HepG2 (cell line): ENCODE measurements around the gene SLC25A47. TPM values are rescaled to one million over a fixed set of nuclear protein-coding genes. Genes with fewer than 3 reads are reported as not detected.

Experiments
- ASH2L ChIP-seq: fragments of 300-600, 200-600 bp; sonication (generic); IDR thresholded peaks from 2 replicates; pipeline ENCODE4 v1.7.0; 2017; ENCODE audit warnings: low read depth, mild to moderate bottlenecking, moderate library complexity, mixed read lengths, low read length; ENCODE audit not compliant: insufficient read length
- KDM5A ChIP-seq: fragments of 200-600 bp; sonication (generic); IDR thresholded peaks from 2 replicates; pipeline ENCODE4 v1.7.0; 2018; ENCODE audit warnings: antibody characterized with exemption, mild to moderate bottlenecking, low read length, borderline replicate concordance
- MAFK ChIP-seq, 2 experiments: IDR thresholded peaks in 1 of 2; conservative IDR thresholded peaks in 1 of 2; 2 replicates each; pipeline ENCODE4 v1.6.1; 2011; ENCODE audit warnings: improper control_type of control experiment in 2 of 2, low read length in 2 of 2
- RFX5 ChIP-seq: IDR thresholded peaks from 2 replicates; pipeline ENCODE4 v1.6.1; 2011; ENCODE audit warnings: low read depth, low read length, improper control_type of control experiment
- SRSF4 ChIP-seq: fragments of 200-400 bp; formaldehyde crosslinking; IDR thresholded peaks from one replicate; pipeline ENCODE4 v1.6.1; 2018; ENCODE audit warnings: mild to moderate bottlenecking, low read depth, low read length, moderate library complexity; ENCODE audit not compliant: poor library complexity, severe bottlenecking
- STAT5B ChIP-seq: sonication (generic); formaldehyde crosslinking; IDR thresholded peaks from 2 replicates; pipeline ENCODE4 v1.4.0; 2020; ENCODE audit warnings: missing genetic modification reagents
- TCF7 ChIP-seq: sonication (generic); IDR thresholded peaks from 2 replicates; pipeline ENCODE4 v1.6.1; 2016; ENCODE audit warnings: antibody characterized with exemption, low read depth
- ZNF432 ChIP-seq: sonication (generic); formaldehyde crosslinking; IDR thresholded peaks from 2 replicates; pipeline ENCODE4 v1.5.0; 2020; ENCODE audit warnings: missing genetic modification reagents, mild to moderate bottlenecking, borderline replicate concordance
- ZNF7 ChIP-seq: IDR thresholded peaks from 2 replicates; pipeline ENCODE4 v1.6.1; 2016; ENCODE audit warnings: missing biosample characterization, missing genetic modification reagents
- ZNF790 ChIP-seq: sonication (generic); formaldehyde crosslinking; IDR thresholded peaks from 2 replicates; pipeline ENCODE4 v1.8.0; 2022; ENCODE audit warnings: missing genetic modification reagents, mild to moderate bottlenecking, borderline replicate concordance
- polyA plus RNA-seq, 8 experiments: library from polyadenylated mRNA; depleted of rRNA in 3 of 8; stranded (reverse) in 7 of 8; unstranded in 1 of 8; fragments of >200 nt; fragmentation: Illumina TruSeq in 4 of 8; extraction: Trizol in 4 of 8; gene quantifications; 2 replicates each; pipeline versions ENCODE4 v1.2.1 to v1.2.3, GENCODE V29; 2011 to 2016; ENCODE audit warnings: low read depth in 4 of 8, missing spikeins in 1 of 8, mixed read lengths in 1 of 8; ENCODE audit not compliant: insufficient read depth in 1 of 8
- total RNA-seq, 5 experiments: library from RNA; depleted of rRNA; stranded (reverse); fragments of >200 nt; fragmentation: Illumina TruSeq; extraction: Trizol; gene quantifications; 2 replicates each; pipeline ENCODE4 v1.2.3, GENCODE V29; 2016; ENCODE audit warnings: low read depth in 1 of 5
- TF ChIP-seq, protein P1 (sequence below): sonication (generic); formaldehyde crosslinking; IDR thresholded peaks from 2 replicates; pipeline ENCODE4 v1.5.1; 2020; ENCODE audit warnings: missing genetic modification reagents, mild to moderate bottlenecking, borderline replicate concordance
- TF ChIP-seq, protein P2 (sequence below): sonication (generic); formaldehyde crosslinking; IDR thresholded peaks from 2 replicates; pipeline ENCODE4 v1.8.0; 2022; ENCODE audit warnings: missing genetic modification reagents, mild to moderate bottlenecking, inconsistent platforms, borderline replicate concordance
- TF ChIP-seq, protein P3 (sequence below): sonication (generic); formaldehyde crosslinking; IDR thresholded peaks from 2 replicates; pipeline ENCODE4 v1.4.0; 2020; ENCODE audit warnings: missing genetic modification reagents; ENCODE audit errors: not compliant biosample characterization
- TF ChIP-seq, protein P4 (sequence below): sonication (generic); formaldehyde crosslinking; conservative IDR thresholded peaks from 2 replicates; pipeline ENCODE4 v1.4.0; 2020; ENCODE audit warnings: mild to moderate bottlenecking, missing genetic modification reagents, moderate library complexity
- TF ChIP-seq, protein P5 (sequence below): sonication (generic); formaldehyde crosslinking; IDR thresholded peaks from 2 replicates; pipeline ENCODE4 v1.5.1; 2020; ENCODE audit warnings: mild to moderate bottlenecking, missing genetic modification reagents, moderate library complexity

Gene SLC25A47
- total and polyA plus RNA-seq, 2 of the 13 experiments (the other 11 are each of a cell fraction or from before 2014, with no cell fraction given) = 1.0 to 1.7 TPM

DNA sequence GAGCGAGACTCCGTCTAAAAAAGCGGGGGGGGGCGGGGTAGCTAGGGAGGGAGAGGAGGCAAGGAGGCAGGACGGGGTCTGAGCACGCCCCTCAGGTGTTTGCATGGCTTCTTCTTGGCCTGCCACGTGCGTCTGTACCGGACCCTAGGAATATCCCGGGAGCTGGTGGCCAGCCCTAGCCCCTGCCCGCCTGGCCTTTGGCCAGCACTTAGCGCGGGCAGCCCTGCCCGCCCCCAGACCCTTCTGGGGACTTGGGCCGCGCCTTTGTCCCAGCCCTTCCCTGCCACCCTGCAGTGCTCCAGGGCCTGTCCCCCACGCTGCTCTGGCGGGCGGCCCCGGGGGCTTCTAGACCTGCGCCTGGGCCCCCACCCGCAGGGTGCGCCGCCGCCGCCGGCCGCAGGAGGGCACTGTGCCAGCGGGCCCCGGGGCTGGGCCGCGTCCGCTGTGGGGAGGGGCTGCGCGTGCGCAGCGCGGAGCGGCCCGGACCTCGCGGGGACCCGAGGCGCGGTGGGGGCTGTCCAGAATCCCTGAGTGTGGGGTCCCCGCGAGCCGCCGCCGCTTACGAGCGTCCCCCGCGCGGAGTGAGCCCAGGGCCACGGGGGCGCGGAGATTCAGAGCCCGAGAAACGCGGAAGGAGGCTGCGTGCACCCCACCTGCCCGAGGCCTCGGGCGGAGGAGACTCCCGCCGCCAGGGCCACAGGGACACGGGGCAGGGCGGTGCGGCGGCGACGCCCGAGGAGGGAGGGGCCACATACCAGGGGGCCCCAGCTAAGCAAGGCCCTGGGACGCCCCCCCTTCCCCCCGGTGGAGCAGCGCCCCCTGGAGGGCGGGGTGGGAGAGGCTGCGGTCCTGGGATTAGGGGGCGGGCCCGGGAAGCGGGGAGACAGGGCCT is 37.9 kb upstream of the SLC25A47 start (continued):
- TF ChIP-seq, protein P1, sequence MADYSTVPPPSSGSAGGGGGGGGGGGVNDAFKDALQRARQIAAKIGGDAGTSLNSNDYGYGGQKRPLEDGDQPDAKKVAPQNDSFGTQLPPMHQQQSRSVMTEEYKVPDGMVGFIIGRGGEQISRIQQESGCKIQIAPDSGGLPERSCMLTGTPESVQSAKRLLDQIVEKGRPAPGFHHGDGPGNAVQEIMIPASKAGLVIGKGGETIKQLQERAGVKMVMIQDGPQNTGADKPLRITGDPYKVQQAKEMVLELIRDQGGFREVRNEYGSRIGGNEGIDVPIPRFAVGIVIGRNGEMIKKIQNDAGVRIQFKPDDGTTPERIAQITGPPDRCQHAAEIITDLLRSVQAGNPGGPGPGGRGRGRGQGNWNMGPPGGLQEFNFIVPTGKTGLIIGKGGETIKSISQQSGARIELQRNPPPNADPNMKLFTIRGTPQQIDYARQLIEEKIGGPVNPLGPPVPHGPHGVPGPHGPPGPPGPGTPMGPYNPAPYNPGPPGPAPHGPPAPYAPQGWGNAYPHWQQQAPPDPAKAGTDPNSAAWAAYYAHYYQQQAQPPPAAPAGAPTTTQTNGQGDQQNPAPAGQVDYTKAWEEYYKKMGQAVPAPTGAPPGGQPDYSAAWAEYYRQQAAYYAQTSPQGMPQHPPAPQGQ = no peak
- TF ChIP-seq KDM5A = no peak
- 0 out of 2 replicates have a peak, but pooled peaks have one; percentile 21 for TF ChIP-seq ZNF790
- TF ChIP-seq, protein P2, sequence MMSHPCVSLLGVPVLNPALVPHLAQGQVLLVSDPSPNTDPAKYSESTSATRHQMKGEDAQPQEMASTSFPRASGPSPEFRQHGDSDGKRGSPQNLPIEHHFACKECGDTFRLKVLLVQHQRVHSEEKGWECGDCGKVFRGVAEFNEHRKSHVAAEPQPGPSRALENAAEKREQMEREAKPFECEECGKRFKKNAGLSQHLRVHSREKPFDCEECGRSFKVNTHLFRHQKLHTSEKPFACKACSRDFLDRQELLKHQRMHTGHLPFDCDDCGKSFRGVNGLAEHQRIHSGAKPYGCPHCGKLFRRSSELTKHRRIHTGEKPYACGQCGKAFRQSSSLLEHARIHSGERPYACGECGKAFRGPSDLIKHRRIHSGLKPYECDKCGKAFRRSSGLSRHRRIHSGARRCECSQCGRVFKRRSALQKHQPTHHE (CRISPR knock-in tag) = peak; percentile 83; the same call in 1 of the 2 replicates
- TF ChIP-seq, protein P3, sequence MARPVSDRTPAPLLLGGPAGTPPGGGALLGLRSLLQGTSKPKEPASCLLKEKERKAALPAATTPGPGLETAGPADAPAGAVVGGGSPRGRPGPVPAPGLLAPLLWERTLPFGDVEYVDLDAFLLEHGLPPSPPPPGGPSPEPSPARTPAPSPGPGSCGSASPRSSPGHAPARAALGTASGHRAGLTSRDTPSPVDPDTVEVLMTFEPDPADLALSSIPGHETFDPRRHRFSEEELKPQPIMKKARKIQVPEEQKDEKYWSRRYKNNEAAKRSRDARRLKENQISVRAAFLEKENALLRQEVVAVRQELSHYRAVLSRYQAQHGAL (CRISPR knock-in tag) = peak; percentile 84
- no peak for TF ChIP-seq TCF7
- TF ChIP-seq RFX5 = no peak
- TF ChIP-seq, protein P4, sequence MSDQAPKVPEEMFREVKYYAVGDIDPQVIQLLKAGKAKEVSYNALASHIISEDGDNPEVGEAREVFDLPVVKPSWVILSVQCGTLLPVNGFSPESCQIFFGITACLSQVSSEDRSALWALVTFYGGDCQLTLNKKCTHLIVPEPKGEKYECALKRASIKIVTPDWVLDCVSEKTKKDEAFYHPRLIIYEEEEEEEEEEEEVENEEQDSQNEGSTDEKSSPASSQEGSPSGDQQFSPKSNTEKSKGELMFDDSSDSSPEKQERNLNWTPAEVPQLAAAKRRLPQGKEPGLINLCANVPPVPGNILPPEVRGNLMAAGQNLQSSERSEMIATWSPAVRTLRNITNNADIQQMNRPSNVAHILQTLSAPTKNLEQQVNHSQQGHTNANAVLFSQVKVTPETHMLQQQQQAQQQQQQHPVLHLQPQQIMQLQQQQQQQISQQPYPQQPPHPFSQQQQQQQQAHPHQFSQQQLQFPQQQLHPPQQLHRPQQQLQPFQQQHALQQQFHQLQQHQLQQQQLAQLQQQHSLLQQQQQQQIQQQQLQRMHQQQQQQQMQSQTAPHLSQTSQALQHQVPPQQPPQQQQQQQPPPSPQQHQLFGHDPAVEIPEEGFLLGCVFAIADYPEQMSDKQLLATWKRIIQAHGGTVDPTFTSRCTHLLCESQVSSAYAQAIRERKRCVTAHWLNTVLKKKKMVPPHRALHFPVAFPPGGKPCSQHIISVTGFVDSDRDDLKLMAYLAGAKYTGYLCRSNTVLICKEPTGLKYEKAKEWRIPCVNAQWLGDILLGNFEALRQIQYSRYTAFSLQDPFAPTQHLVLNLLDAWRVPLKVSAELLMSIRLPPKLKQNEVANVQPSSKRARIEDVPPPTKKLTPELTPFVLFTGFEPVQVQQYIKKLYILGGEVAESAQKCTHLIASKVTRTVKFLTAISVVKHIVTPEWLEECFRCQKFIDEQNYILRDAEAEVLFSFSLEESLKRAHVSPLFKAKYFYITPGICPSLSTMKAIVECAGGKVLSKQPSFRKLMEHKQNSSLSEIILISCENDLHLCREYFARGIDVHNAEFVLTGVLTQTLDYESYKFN (CRISPR knock-in tag) = no peak
- no peak for TF ChIP-seq ZNF7 (CRISPR knock-in tag)
- TF ChIP-seq ASH2L = peak; percentile 57
- TF ChIP-seq MAFK (conservative IDR thresholded peaks at IDR 0.05 in 1 of 2, IDR thresholded peaks at IDR 0.05 in 1 of 2; ENCODE audit: low read length in 2 of 2) = no peak
- TF ChIP-seq SRSF4 = no peak
- TF ChIP-seq ZNF432 (CRISPR knock-in tag) = no peak
- no peak for TF ChIP-seq STAT5B (CRISPR knock-in tag)
- TF ChIP-seq, protein P5, sequence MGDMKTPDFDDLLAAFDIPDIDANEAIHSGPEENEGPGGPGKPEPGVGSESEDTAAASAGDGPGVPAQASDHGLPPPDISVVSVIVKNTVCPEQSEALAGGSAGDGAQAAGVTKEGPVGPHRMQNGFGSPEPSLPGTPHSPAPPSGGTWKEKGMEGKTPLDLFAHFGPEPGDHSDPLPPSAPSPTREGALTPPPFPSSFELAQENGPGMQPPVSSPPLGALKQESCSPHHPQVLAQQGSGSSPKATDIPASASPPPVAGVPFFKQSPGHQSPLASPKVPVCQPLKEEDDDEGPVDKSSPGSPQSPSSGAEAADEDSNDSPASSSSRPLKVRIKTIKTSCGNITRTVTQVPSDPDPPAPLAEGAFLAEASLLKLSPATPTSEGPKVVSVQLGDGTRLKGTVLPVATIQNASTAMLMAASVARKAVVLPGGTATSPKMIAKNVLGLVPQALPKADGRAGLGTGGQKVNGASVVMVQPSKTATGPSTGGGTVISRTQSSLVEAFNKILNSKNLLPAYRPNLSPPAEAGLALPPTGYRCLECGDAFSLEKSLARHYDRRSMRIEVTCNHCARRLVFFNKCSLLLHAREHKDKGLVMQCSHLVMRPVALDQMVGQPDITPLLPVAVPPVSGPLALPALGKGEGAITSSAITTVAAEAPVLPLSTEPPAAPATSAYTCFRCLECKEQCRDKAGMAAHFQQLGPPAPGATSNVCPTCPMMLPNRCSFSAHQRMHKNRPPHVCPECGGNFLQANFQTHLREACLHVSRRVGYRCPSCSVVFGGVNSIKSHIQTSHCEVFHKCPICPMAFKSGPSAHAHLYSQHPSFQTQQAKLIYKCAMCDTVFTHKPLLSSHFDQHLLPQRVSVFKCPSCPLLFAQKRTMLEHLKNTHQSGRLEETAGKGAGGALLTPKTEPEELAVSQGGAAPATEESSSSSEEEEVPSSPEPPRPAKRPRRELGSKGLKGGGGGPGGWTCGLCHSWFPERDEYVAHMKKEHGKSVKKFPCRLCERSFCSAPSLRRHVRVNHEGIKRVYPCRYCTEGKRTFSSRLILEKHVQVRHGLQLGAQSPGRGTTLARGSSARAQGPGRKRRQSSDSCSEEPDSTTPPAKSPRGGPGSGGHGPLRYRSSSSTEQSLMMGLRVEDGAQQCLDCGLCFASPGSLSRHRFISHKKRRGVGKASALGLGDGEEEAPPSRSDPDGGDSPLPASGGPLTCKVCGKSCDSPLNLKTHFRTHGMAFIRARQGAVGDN (CRISPR knock-in tag) = peak; percentile 97
